CD4-positive, CD25-positive, alpha-beta regulatory T cell (primary cell): ENCODE results near the gene CARHSP1. TPM values are rescaled to one million over a fixed set of nuclear protein-coding genes. Genes with fewer than 3 reads are reported as not detected.
"Not testable (repeated sequence)": the region's sequence is repeated elsewhere in the genome, so short reads cannot be mapped to it uniquely, and the experiment has no call there.

Experiments
- ATAC-seq, 2 donors: fragments of 150-1000 bp; cut with Tn5 transposase; one replicate each; pipeline ENCODE4 v1.10.0; 2021; ENCODE audit warnings: low read depth in 2 of 2, moderate number of reproducible peaks in 2 of 2, moderate library complexity in 1 of 2
- DNase-seq, 3 donors: peaks; one replicate each; pipeline versions ENCODE4 v3.0.0 to v3.0.0-alpha.2; 2012 to 2022; ENCODE audit warnings: mixed read lengths in 1 of 3
- H3K27ac ChIP-seq: one replicate; pipeline ENCODE4 v1.7.0; 2013; ENCODE audit warnings: mild to moderate bottlenecking, low read length; ENCODE audit not compliant: insufficient read depth, poor library complexity, severe bottlenecking
- H3K27me3 ChIP-seq: one replicate; pipeline ENCODE4 v1.7.0; 2013; ENCODE audit warnings: low read length; ENCODE audit not compliant: control insufficient read depth, insufficient read depth
- H3K36me3 ChIP-seq: one replicate; pipeline ENCODE4 v1.7.0; 2013; ENCODE audit warnings: mild to moderate bottlenecking, low read length, moderate library complexity; ENCODE audit not compliant: control insufficient read depth, insufficient read depth
- H3K4me1 ChIP-seq: 2 replicates; pipeline ENCODE4 v1.7.0; 2013; ENCODE audit warnings: mild to moderate bottlenecking, low read length; ENCODE audit not compliant: insufficient read depth, control insufficient read depth, poor library complexity, severe bottlenecking
- H3K4me3 ChIP-seq: one replicate; pipeline ENCODE4 v1.7.0; 2013; ENCODE audit warnings: low read depth, mild to moderate bottlenecking, low read length, moderate library complexity
- H3K9me3 ChIP-seq, 2 experiments: 1 replicate in 1 of 2; 2 replicates in 1 of 2; pipeline ENCODE4 v1.7.0; 2013; ENCODE audit warnings: low read length in 2 of 2, mild to moderate bottlenecking in 1 of 2, moderate library complexity in 1 of 2; ENCODE audit not compliant: control insufficient read depth in 2 of 2
- H3K27ac Mint-ChIP-seq, 3 donors: one replicate each; pipeline ENCODE4 v1.8.0; 2020 to 2022; ENCODE audit warnings: mild to moderate bottlenecking in 3 of 3, mixed read lengths in 3 of 3, moderate library complexity in 2 of 3
- H3K27me3 Mint-ChIP-seq: one replicate; pipeline ENCODE4 v1.8.0; 2022; ENCODE audit warnings: mild to moderate bottlenecking, mixed read lengths
- H3K36me3 Mint-ChIP-seq: one replicate; pipeline ENCODE4 v1.8.0; 2020; ENCODE audit warnings: mixed read lengths
- H3K4me1 Mint-ChIP-seq, 4 donors: one replicate each; pipeline ENCODE4 v1.8.0; 2020 to 2022; ENCODE audit warnings: mixed read lengths in 4 of 4, mild to moderate bottlenecking in 1 of 4
- H3K4me3 Mint-ChIP-seq, 4 donors: one replicate each; pipeline ENCODE4 v1.8.0; 2020 to 2022; ENCODE audit warnings: mild to moderate bottlenecking in 4 of 4, mixed read lengths in 4 of 4, moderate library complexity in 3 of 4
- H3K9me3 Mint-ChIP-seq, 7 donors: one replicate each; pipeline ENCODE4 v1.8.0; 2020 to 2022; ENCODE audit warnings: mixed read lengths in 7 of 7, mild to moderate bottlenecking in 3 of 7, moderate library complexity in 2 of 7
- polyA plus RNA-seq, 4 donors: library from polyadenylated mRNA; unstranded; fragments of 300-500 nt; fragmentation: Illumina TruSeq; gene quantifications; one replicate each; pipeline ENCODE4 v1.2.3, GENCODE V29; 2021
- total RNA-seq: library from RNA; stranded (reverse); gene quantifications from one replicate; pipeline ENCODE4 v1.2.3, GENCODE V29; 2022

Gene CARHSP1
- total and polyA plus RNA-seq, 5 donors from 2014 or later: 55.3 to 94.8 (median 74.8) TPM

GRCh38 chr16:8885674-8886592 lies 17.1 kb upstream of the CARHSP1 start:
- Histone ChIP-seq H3K4me3 (no peak overlapping the region), H3K27ac (no peak overlapping the region), H3K27me3 (no peaks in the 10 kb centered on the region), H3K4me1 (no peaks in the 10 kb centered on the region), H3K9me3 (no peaks in the 10 kb centered on the region), H3K36me3 (peaks cover 9% of the 10 kb centered on the region)
- H3K27me3 Mint-ChIP-seq: peaks cover 9% of the 10 kb centered on the region
- DNase-seq: no peak
- peaks cover 4 to 15% (median 5%) of the 10 kb centered on the region in 4 donors for H3K4me1 Mint-ChIP-seq
- peak in 1 of 2 donors; percentile 15 for ATAC-seq
- H3K27ac Mint-ChIP-seq: peak overlapping the region in 1 of 3 donors; percentile 20
- H3K4me3 Mint-ChIP-seq: peak overlapping the region in 1 of 4 donors; percentile 69
- peaks cover 5% of the 10 kb centered on the region for H3K36me3 Mint-ChIP-seq
- H3K9me3 Mint-ChIP-seq: no peaks in the 10 kb centered on the region

GRCh38 chr16:8882725-8883377 lies 14.0 kb upstream of the CARHSP1 start:
- Mint-ChIP-seq H3K27ac (no peak overlapping the region), H3K9me3 (no peaks in the 10 kb centered on the region), H3K27me3 (peaks cover 17% of the 10 kb centered on the region), H3K4me3 (peak overlapping the region in 1 of 4 donors; percentile 13), H3K36me3 (no peaks in the 10 kb centered on the region), H3K4me1 (peaks cover 4 to 23% (median 13%) of the 10 kb centered on the region in 4 donors)
- Histone ChIP-seq H3K9me3 (no peaks in the 10 kb centered on the region), H3K36me3 (no peaks in the 10 kb centered on the region), H3K4me1 (peaks cover 4% of the 10 kb centered on the region), H3K27me3 (no peaks in the 10 kb centered on the region), H3K27ac (no peak overlapping the region), H3K4me3 (no peak overlapping the region)
- no peak for DNase-seq
- no peak for ATAC-seq

GRCh38 chr16:8882041-8882617 lies 13.3 kb upstream of the CARHSP1 start, which contains the start of gene LITAFD:
Gene LITAFD (plus strand): TSS chr16:8882351. CDS start chr16:8884356, 2,005 bp downstream.
- H3K9me3 ChIP-seq: no peaks in the 10 kb centered on the region
- Mint-ChIP-seq H3K36me3 (no peaks in the 10 kb centered on the region), H3K4me1 (peaks cover 4 to 25% (median 13%) of the 10 kb centered on the region in 4 donors), H3K27ac (no peak within 1 kb of the TSS), H3K9me3 (no peaks in the 10 kb centered on the region), H3K27me3 (peaks cover 17% of the 10 kb centered on the region), H3K4me3 (peak within 1 kb of the TSS in 1 of 4 donors; percentile 13)
- no peaks in the 10 kb centered on the region for H3K36me3 ChIP-seq
- ATAC-seq (no peak), DNase-seq (no peak)
- peaks cover 4% of the 10 kb centered on the region for H3K4me1 ChIP-seq
- H3K4me3 ChIP-seq: no peak within 1 kb of the TSS
- H3K27me3 ChIP-seq: no peaks in the 10 kb centered on the region
- H3K27ac ChIP-seq: no peak within 1 kb of the TSS

GRCh38 chr16:8880839-8881510 lies 12.2 kb upstream of the CARHSP1 start:
- H3K9me3 ChIP-seq: no peaks in the 10 kb centered on the region
- ATAC-seq: no peak
- H3K27ac ChIP-seq: no peak overlapping the region
- no peak overlapping the region for H3K4me3 ChIP-seq
- H3K27ac Mint-ChIP-seq: no peak overlapping the region
- peaks cover 13% of the 10 kb centered on the region for H3K27me3 Mint-ChIP-seq
- DNase-seq: no peak
- H3K27me3 ChIP-seq: no peaks in the 10 kb centered on the region
- H3K36me3 ChIP-seq: no peaks in the 10 kb centered on the region
- no peaks in the 10 kb centered on the region for H3K9me3 Mint-ChIP-seq
- no peak overlapping the region for H3K4me3 Mint-ChIP-seq
- no peaks in the 10 kb centered on the region for H3K36me3 Mint-ChIP-seq
- peaks cover 4% of the 10 kb centered on the region for H3K4me1 ChIP-seq
- H3K4me1 Mint-ChIP-seq: peaks cover 4 to 22% (median 13%) of the 10 kb centered on the region in 4 donors

- Mint-ChIP-seq H3K36me3 (no peaks in the 10 kb centered on the region), H3K27ac (no peak overlapping the region)
Measured at GRCh38 chr16:8878523-8878911, 9.7 kb upstream of the CARHSP1 start.

GRCh38 chr16:8877894-8878522 lies 9.2 kb upstream of the CARHSP1 start:
- no peak overlapping the region for H3K27ac Mint-ChIP-seq
- H3K9me3 Mint-ChIP-seq: no peaks in the 10 kb centered on the region
- peaks cover 0 to 27% (median 10%) of the 10 kb centered on the region in 4 donors for H3K4me1 Mint-ChIP-seq
- H3K27me3 Mint-ChIP-seq: peaks cover 9% of the 10 kb centered on the region
- H3K4me3 Mint-ChIP-seq: no peak overlapping the region
- Histone ChIP-seq H3K27ac (no peak overlapping the region), H3K4me1 (peaks cover 4% of the 10 kb centered on the region), H3K36me3 (no peaks in the 10 kb centered on the region), H3K27me3 (no peaks in the 10 kb centered on the region), H3K4me3 (no peak overlapping the region), H3K9me3 (no peaks in the 10 kb centered on the region)
- no peaks in the 10 kb centered on the region for H3K36me3 Mint-ChIP-seq
- DNase-seq (peak in 1 of 3 donors; percentile 33), ATAC-seq (peak in 1 of 2 donors; percentile 26)

More at GRCh38 chr16:8878523-8878911, 9.7 kb upstream of the CARHSP1 start:
- Histone ChIP-seq H3K4me1 (peaks cover 4% of the 10 kb centered on the region), H3K27ac (no peak overlapping the region), H3K36me3 (no peaks in the 10 kb centered on the region), H3K9me3 (no peaks in the 10 kb centered on the region), H3K27me3 (no peaks in the 10 kb centered on the region), H3K4me3 (no peak overlapping the region)
- H3K4me3 Mint-ChIP-seq: no peak overlapping the region
- H3K9me3 Mint-ChIP-seq: no peaks in the 10 kb centered on the region
- DNase-seq (no peak), ATAC-seq (no peak)
- peaks cover 9% of the 10 kb centered on the region for H3K27me3 Mint-ChIP-seq
- peaks cover 0 to 26% (median 10%) of the 10 kb centered on the region in 4 donors for H3K4me1 Mint-ChIP-seq

GRCh38 chr16:8875317-8875716 lies 6.5 kb upstream of the CARHSP1 start:
- not testable (repeated sequence) for DNase-seq, H3K4me3 Mint-ChIP-seq, H3K27me3 ChIP-seq, H3K27ac ChIP-seq, H3K36me3 Mint-ChIP-seq, H3K4me3 ChIP-seq, H3K9me3 Mint-ChIP-seq, ATAC-seq, H3K9me3 ChIP-seq, H3K27me3 Mint-ChIP-seq, H3K36me3 ChIP-seq
- H3K27ac Mint-ChIP-seq: peak overlapping the region in 1 of 3 donors; percentile 74
- peaks cover 11% of the 10 kb centered on the region for H3K4me1 ChIP-seq
- peaks cover 0 to 35% (median 16%) of the 10 kb centered on the region in 4 donors for H3K4me1 Mint-ChIP-seq
